Astrocyte (in vitro differentiated cells and primary cell): ENCODE measurements around the gene A4GALT. TPM values are rescaled to one million over a fixed set of nuclear protein-coding genes. Genes with fewer than 3 reads are reported as not detected.
"Not testable (repeated sequence)": the region's sequence is repeated elsewhere in the genome, so short reads cannot be mapped to it uniquely, and the experiment has no call there.

Experiments
- DNase-seq: peaks from one replicate; pipeline ENCODE4 v3.0.0-alpha.2; 2010; ENCODE audit warnings: low read depth
- FAIRE-seq: peaks from 2 replicates; lab custom pipeline; 2011; peaks lifted over from hg19 to GRCh38; lab: Jason Lieb, UNC
- H2AFZ ChIP-seq: 2 replicates; pipeline ENCODE4 v1.6.0; 2012; ENCODE audit warnings: low read depth, low read length, inconsistent platforms
- H3K27ac ChIP-seq: 2 replicates; pipeline ENCODE4 v1.5.1; 2011; ENCODE audit warnings: low read depth, low read length, inconsistent platforms
- H3K27me3 ChIP-seq: 2 replicates; pipeline ENCODE4 v1.6.0; 2011; ENCODE audit warnings: low read length, inconsistent platforms; ENCODE audit not compliant: insufficient read depth
- H3K36me3 ChIP-seq: 2 replicates; pipeline ENCODE4 v1.5.1; 2011; ENCODE audit warnings: low read length, inconsistent platforms; ENCODE audit not compliant: insufficient read depth
- H3K4me1 ChIP-seq: 2 replicates; pipeline ENCODE4 v1.5.1; 2011; ENCODE audit warnings: low read length, inconsistent platforms; ENCODE audit not compliant: insufficient read depth
- H3K4me2 ChIP-seq: 2 replicates; pipeline ENCODE4 v1.6.0; 2012; ENCODE audit warnings: low read length, inconsistent platforms
- H3K4me3 ChIP-seq: 2 replicates; pipeline ENCODE4 v1.5.1; 2011; ENCODE audit warnings: low read depth, mild to moderate bottlenecking, low read length, inconsistent platforms; ENCODE audit not compliant: insufficient read depth
- H3K79me2 ChIP-seq: 2 replicates; pipeline ENCODE4 v1.6.0; 2012; ENCODE audit warnings: mild to moderate bottlenecking, low read length, inconsistent platforms; ENCODE audit not compliant: insufficient read depth
- H3K9ac ChIP-seq: 2 replicates; pipeline ENCODE4 v1.6.0; 2012; ENCODE audit warnings: mild to moderate bottlenecking, low read length, inconsistent platforms
- H3K9me3 ChIP-seq: 2 replicates; pipeline ENCODE4 v1.5.1; 2012; ENCODE audit warnings: low read depth, mild to moderate bottlenecking, low read length, inconsistent platforms; ENCODE audit not compliant: insufficient read depth
- H4K20me1 ChIP-seq: 2 replicates; pipeline ENCODE4 v1.6.0; 2012; ENCODE audit warnings: low read length, inconsistent platforms; ENCODE audit not compliant: insufficient read depth
- H3K27ac Mint-ChIP-seq: one replicate; pipeline ENCODE4 v1.8.0; 2021; ENCODE audit warnings: mild to moderate bottlenecking, mixed read lengths; ENCODE audit not compliant: unreplicated experiment
- H3K27me3 Mint-ChIP-seq: one replicate; pipeline ENCODE4 v1.8.0; 2021; ENCODE audit warnings: low read depth, mixed read lengths; ENCODE audit not compliant: unreplicated experiment
- H3K36me3 Mint-ChIP-seq: one replicate; pipeline ENCODE4 v1.8.0; 2021; ENCODE audit warnings: low read depth, mixed read lengths; ENCODE audit not compliant: unreplicated experiment
- H3K4me1 Mint-ChIP-seq: one replicate; pipeline ENCODE4 v1.8.0; 2021; ENCODE audit warnings: low read depth, mixed read lengths; ENCODE audit not compliant: unreplicated experiment
- H3K4me3 Mint-ChIP-seq: one replicate; pipeline ENCODE4 v1.8.0; 2021; ENCODE audit warnings: mild to moderate bottlenecking, moderate library complexity, mixed read lengths; ENCODE audit not compliant: unreplicated experiment
- H3K9me3 Mint-ChIP-seq: one replicate; pipeline ENCODE4 v1.8.0; 2021; ENCODE audit warnings: mild to moderate bottlenecking, mixed read lengths; ENCODE audit not compliant: unreplicated experiment
- CTCF ChIP-seq: IDR thresholded peaks from 2 replicates; pipeline ENCODE4 v1.5.1; 2011; ENCODE audit warnings: low read depth, mild to moderate bottlenecking, inconsistent platforms, low read length, moderate library complexity; ENCODE audit not compliant: insufficient read depth
- EZH2 ChIP-seq: IDR thresholded peaks from 2 replicates; pipeline ENCODE4 v1.6.1; 2012; ENCODE audit warnings: mild to moderate bottlenecking, low read length, inconsistent platforms; ENCODE audit not compliant: insufficient read depth
- total RNA-seq: library from RNA; stranded (reverse); gene quantifications from 2 replicates; pipeline ENCODE4 v1.2.1, GENCODE V29; 2021

The A4GALT gene
- total RNA-seq, 1 donor from 2014 or later = 1.9 TPM

- H3K27ac ChIP-seq = no peak overlapping the region
- no peaks in the 10 kb centered on the region for H3K4me1 ChIP-seq
- H3K4me1 Mint-ChIP-seq = no peaks in the 10 kb centered on the region
- no peaks in the 10 kb centered on the region for H3K9me3 Mint-ChIP-seq
- no peak for TF ChIP-seq CTCF
- no peak for TF ChIP-seq EZH2
- H3K79me2 ChIP-seq = no peaks in the 10 kb centered on the region
- H2AFZ ChIP-seq = no peak overlapping the region
- no peak overlapping the region for H3K27ac Mint-ChIP-seq
- DNase-seq = no peak
- H3K4me3 Mint-ChIP-seq = no peak overlapping the region
- no peak for FAIRE-seq
- H3K4me3 ChIP-seq = no peak overlapping the region
- no peaks in the 10 kb centered on the region for H4K20me1 ChIP-seq
- H3K4me2 ChIP-seq = no peak overlapping the region
- H3K27me3 ChIP-seq = no peaks in the 10 kb centered on the region
- no peak overlapping the region for H3K9ac ChIP-seq
- no peaks in the 10 kb centered on the region for H3K36me3 Mint-ChIP-seq
- no peaks in the 10 kb centered on the region for H3K9me3 ChIP-seq
- H3K36me3 ChIP-seq = no peaks in the 10 kb centered on the region
- peaks cover 3% of the 10 kb centered on the region for H3K27me3 Mint-ChIP-seq
Measured at GRCh38 chr22:42670921-42671709, 49.6 kb downstream of the A4GALT start.

GRCh38 chr22:42670046-42670445 is 50.6 kb downstream of the A4GALT start:
- no peak for FAIRE-seq
- Histone ChIP-seq H3K4me2 (no peak overlapping the region), H3K9me3 (no peaks in the 10 kb centered on the region), H3K4me3 (no peak overlapping the region), H3K36me3 (no peaks in the 10 kb centered on the region), H3K79me2 (no peaks in the 10 kb centered on the region), H3K9ac (no peak overlapping the region), H3K27ac (no peak overlapping the region), H2AFZ (no peak overlapping the region), H4K20me1 (no peaks in the 10 kb centered on the region), H3K4me1 (no peaks in the 10 kb centered on the region), H3K27me3 (no peaks in the 10 kb centered on the region)
- no peak for TF ChIP-seq CTCF
- TF ChIP-seq EZH2 = no peak
- no peak for DNase-seq
- Mint-ChIP-seq H3K4me1 (no peaks in the 10 kb centered on the region), H3K4me3 (no peak overlapping the region), H3K27ac (no peak overlapping the region), H3K27me3 (peaks cover 10% of the 10 kb centered on the region), H3K36me3 (no peaks in the 10 kb centered on the region), H3K9me3 (no peaks in the 10 kb centered on the region)

- H3K4me1 ChIP-seq, FAIRE-seq, H2AFZ ChIP-seq, H3K27ac ChIP-seq, H3K36me3 ChIP-seq, H3K36me3 Mint-ChIP-seq, H3K4me2 ChIP-seq, H3K27ac Mint-ChIP-seq, H3K4me3 ChIP-seq, DNase-seq, H3K79me2 ChIP-seq, H4K20me1 ChIP-seq, H3K9ac ChIP-seq, H3K4me3 Mint-ChIP-seq, H3K9me3 Mint-ChIP-seq, H3K9me3 ChIP-seq, H3K27me3 ChIP-seq, H3K4me1 Mint-ChIP-seq: not testable (repeated sequence)
- peaks cover 18% of the 10 kb centered on the region for H3K27me3 Mint-ChIP-seq
Measured at GRCh38 chr22:42666393-42666792, 54.3 kb downstream of the A4GALT start.
